ENCODE measurements around the gene SLC25A12.
"Not testable (repeated sequence)": the region's sequence is repeated elsewhere in the genome, so short reads cannot be mapped to it uniquely, and the experiment has no call there.

SLC25A12 gene, protein sequence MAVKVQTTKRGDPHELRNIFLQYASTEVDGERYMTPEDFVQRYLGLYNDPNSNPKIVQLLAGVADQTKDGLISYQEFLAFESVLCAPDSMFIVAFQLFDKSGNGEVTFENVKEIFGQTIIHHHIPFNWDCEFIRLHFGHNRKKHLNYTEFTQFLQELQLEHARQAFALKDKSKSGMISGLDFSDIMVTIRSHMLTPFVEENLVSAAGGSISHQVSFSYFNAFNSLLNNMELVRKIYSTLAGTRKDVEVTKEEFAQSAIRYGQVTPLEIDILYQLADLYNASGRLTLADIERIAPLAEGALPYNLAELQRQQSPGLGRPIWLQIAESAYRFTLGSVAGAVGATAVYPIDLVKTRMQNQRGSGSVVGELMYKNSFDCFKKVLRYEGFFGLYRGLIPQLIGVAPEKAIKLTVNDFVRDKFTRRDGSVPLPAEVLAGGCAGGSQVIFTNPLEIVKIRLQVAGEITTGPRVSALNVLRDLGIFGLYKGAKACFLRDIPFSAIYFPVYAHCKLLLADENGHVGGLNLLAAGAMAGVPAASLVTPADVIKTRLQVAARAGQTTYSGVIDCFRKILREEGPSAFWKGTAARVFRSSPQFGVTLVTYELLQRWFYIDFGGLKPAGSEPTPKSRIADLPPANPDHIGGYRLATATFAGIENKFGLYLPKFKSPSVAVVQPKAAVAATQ

DNA sequence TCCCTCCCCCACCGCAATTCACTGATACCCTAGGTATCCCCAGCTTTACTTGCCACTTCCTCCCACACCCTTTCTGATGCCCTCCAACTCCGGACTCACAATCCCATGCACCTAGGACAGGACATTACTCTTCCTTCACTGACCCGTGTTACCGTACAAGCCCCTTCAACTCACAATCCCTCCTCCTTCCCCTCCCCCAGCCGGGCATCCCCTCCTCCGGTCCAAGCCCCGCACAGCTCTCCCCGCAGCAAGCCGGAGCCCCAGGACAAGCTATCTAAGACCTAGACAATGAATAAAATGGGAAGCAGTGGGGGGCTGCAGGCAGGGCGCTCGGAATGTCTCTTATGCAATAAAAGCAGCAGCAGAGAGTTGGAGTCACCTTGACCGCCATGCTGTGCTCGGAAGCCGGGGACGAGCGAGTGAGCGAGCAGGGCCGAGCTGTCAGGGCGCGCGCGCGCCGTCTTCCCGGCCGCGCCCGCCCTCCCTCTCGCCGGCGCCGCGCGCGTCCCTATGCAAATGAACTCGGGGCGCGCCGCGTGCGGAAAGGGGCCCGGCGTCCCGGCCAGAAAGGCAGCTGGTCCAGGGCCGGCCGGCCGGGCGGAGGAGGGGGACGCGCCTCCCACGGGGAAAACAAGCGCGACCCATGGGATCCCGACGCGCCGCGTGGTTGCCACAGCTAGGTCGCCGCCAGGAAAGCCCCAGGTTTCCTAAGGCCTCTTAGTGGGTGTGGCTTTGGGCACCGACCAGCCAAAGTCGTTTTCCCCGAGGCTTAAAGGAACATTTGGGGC lies at the start of gene SLC25A12:
SLC25A12 (minus strand) TSS at position 421 of the 788 bp plus-strand sequence; CDS start at position 391, 30 bp downstream.
- DNase-seq: peak; percentile 74 to 80

DNA sequence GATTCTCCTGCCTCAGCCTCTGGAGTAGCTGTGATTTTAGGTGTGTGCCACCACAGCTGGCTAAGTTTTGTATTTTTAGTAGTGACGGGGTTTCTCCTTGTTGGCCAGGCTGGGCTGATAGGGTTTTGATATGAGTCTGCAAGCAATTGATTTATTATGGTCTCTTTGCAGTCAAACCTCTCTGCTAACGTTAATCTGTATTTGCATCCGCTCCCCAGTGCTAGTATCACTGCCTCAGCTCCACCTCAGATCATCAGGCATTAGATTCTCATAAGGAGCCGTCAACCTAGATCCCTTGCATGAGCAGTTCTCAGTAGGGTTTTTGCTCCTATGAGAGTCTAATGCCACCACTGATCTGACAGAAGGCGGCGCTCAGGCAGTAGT lies 47.3 kb upstream of the SLC25A12 start:
- no peak for DNase-seq

DNA sequence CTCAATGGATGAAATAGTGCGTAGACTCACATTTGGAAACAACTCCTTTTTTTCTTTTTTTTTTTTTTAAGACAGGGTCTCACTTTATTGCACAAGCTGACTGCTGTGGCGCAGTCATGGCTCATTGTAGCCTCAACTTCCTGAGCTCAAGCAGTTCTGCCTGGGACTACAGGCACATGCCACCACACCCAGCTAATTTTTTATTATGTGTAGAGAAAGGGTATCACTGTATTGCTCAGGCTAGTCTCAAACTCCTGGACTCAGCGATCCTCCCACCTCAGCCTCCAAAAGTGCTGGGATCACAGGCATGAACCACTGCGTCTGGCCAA lies 45.7 kb upstream of the SLC25A12 start:
- DNase-seq: no peak

DNA sequence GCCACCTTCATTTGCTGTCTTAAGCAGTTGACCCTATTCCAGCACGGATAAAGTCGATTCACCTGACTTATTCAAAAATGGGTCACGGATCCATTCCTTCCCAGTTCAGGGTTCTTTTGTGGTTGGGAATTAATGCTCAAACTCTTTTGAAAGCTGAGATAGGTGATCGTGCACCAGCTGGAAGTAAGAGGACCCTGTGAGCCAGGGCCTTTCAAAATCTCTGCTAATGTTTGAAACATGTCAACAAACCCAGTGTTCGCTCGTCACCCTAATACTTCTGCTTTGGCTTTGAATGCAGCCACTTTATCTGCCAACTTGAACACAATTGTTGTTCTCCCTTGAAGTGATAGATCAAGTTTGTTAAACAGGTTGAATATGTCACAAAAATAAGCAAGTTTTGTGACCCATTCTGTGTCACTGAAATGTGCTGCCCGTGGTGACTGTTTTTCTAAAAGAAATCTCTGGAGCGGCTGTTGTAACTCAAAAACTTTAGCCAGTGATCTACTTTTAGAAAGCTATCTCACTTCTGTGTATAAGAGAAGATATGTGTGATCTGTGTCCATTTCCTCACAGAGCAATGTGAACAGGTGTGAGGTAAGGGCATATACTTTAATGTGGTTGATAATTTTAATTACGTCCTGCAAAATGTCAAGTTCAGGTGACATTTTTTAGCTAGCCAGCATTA lies 45.2 kb upstream of the SLC25A12 start:
- DNase-seq: no peak

DNA sequence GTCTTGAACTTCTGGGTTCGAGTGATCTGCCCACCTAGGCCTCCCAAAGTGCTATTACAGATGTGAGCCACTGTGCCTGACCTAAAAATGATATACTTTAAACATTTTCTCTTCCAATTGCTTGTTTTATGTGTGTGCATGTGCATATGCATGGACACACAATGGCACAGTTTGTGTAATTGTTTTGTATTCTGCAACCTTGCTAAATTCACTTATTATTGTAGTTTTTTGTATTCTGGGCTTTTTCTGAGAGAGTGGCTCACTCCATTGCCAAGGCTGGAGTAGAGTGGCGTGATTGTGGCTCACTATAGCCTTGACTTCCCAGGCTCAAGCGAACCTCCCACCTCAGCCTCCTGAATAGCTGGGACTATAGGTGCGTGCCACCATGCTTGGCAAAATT lies 36.3 kb upstream of the SLC25A12 start:
- no peak for DNase-seq

DNA sequence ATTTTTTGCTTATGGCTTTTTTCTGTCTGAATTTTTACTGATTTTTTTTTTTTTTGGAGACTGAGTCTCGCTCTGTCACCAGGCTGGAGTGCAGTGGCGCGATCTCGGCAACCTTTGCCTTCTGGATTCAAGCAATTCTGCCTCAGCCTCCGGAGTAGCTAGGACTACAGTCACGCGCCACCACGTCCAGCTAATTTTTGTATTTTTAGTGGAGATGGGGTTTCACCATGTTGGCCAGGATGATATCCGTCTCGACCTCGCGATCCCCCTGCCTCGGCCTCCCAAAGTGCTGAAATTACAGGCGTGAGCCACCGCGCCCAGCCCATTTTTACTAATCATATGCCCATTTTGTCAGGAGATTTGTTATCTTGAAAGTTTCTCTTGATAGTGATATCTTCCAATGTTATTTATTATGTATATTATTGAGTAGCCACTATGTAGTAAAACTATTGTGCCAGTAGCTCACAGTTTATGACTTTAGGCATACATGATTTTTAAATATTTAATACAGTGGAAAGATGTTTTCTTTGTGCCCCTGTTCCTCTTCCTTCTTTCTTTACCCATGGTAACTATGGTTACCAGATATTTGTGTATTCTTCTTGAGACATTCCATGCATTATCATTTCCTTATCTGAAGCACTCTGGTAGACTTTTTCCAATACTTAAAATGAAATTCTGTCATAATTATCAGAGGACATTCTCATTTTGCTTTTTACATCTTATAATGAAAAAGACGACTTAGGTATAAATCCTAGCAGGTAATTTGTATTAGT lies 30.3 kb upstream of the SLC25A12 start:
- no peak for DNase-seq

DNA sequence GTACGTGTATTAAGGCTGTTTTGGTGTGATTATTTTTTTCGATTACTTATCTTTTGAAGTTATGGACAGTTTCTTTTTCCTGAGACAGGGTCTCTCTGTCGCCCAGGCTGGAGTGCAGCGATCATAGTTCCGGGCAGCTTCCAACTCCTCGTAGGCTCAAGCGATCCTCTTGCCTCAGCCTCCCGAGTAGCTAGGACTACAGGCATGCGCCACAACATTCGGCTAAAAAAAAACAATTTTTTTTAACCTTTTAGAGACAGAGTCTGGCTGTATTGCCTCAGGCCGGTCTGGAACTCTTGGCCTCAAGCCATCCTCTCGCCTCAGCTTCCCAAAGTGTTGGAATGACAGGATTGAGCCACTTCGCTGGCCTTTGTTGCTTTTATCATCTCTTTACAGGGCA lies 29.2 kb upstream of the SLC25A12 start:
- DNase-seq: no peak

DNA sequence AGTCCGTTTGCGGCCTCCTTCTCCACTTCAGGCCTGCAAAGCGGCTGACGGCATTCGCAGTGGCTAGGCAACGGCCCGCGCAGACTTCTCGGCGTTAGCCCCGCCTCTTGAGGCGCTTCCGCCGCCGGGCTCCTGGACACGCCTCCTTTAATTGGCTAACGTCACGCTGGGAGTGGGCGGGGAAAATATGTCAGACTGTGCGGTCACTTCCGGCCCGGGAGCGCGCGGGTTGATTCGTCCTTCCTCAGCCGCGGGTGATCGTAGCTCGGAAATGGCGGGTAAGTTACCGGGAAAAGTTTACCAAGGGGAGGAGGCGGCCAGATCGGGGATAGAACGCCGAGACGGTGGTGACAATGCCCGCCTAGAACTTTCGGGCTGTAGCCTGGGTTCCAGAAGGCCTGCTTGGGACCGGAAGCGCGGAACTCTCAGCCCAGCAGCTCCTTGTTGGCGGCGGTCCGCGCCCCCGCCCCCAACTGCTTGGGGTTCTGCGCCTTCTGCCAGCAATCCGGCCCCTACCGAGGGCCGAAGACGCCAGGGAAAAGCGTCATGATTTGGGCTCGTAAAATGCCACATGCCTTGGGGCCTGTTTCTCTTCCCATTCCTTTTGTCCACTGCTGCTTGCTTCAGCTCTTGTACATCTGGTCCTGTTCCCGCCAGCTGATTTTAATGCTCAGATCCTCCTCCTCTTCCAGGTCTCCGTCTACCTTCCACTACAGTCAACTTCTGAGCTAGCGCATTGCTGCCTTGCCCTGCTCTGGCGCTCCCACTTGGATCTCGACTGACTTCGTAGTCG lies 28.4 kb upstream of the SLC25A12 start, which contains the start of gene HAT1:
HAT1 (plus strand) TSS at position 232 of the 793 bp plus-strand sequence; CDS start at position 272, 40 bp downstream.
- DNase-seq: peak; percentile 98 to 99

DNA sequence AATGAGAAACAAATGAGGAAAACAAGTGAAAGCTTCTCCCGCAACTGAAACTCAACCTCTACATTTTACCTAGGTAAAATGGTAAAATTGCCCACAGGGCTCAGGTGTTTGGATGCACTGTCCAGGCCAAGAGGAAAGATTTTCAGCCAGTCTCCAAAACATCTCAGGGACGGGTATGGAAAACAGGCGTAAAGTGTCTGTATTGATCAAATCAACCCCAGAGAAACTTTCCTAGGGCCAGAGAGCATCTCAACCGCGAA lies 27.9 kb upstream of the SLC25A12 start:
- no peak for DNase-seq

DNA sequence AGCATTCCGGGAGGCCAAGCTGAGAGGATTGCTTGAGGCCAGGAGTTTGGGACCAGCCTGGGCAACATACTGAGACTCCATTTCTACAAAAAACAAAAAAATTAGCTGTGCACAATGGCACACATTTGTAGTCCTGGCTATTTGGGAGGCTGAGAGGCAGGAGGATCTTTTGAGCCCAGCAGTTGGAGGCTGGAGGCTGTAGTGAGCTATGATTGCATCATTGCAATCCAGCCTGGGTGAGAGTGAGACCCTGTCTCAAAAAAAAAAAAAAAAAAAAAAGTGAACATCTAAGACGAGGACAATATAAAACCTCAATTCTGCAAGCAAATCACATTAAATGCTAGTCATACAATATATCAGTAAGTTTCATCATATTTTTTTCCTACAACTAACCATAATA lies 25.4 kb upstream of the SLC25A12 start:
- DNase-seq: no peak

DNA sequence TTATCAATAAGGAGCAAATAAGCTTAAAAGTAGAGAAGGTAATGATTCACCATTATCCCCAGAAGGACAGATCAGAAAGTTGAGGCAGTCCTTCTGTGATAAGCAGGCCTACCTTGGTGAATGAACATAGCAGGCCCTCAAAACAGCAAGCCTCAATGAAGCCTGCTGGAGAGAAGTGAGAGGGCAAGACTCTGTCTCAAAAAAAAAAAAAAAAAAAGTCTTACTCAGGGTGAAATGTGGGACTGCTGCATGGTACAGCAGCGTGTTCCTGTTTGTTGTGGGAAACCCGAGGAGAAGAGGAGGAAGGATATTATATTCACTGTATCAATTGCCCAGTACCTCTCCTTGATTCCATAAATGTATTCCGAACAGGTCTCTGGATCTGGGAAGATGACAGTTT lies 19.5 kb upstream of the SLC25A12 start:
- DNase-seq: no peak

DNA sequence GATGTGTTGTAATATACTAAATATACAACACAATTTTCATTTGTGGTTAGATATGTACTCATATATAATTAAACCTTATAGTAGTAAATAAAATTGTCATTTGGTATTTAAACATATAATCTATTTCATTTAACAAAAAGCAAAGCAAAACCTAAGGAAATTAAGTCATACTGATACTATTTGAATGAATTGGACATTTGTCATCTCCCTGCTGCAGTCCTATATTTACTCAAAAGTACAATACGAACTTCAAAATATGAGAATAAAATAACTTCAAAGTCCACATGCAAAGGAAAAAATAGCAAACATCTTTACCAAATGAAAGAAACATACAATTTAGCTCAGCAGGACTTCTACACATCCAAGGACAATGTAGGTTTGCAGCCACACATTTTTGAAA lies 16.4 kb upstream of the SLC25A12 start:
- no peak for DNase-seq

DNA sequence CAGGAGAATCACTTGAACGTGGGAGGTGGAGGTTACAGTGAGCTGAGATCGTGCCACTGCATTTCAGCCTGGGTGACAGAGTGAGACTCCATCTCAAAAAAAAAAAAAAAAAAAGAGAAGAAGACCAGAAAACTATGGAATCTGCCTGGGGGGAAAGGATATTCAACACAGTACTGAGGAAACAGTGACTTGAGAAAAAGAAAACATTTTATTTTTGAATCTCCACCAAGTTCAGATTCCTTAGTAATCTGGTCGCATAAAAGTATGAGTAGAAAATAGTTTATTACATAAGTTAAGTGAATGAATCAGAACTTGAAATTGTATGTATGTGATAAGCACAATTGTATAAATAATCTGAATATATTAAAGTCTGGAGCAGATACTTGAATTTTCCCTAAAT lies 15.2 kb upstream of the SLC25A12 start:
- no peak for DNase-seq

DNA sequence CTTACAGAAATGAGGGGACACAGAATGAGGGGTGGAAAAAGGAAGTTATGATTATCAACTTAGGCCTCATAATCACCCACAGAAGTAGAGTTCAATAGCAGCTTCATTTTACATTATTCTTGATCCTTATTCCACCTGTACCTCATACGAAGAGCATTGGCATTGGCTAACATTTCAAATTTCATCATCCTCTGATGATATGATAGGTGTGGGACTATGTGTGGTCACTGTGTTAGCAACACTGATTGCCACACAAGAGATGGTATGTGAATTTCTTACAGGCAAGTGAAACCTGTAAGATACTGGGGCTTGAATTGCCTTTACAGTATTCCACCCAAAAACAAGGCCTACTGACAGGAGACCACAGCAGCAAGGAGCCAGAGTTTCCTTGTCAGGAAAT lies 14.2 kb upstream of the SLC25A12 start:
- no peak for DNase-seq

DNA sequence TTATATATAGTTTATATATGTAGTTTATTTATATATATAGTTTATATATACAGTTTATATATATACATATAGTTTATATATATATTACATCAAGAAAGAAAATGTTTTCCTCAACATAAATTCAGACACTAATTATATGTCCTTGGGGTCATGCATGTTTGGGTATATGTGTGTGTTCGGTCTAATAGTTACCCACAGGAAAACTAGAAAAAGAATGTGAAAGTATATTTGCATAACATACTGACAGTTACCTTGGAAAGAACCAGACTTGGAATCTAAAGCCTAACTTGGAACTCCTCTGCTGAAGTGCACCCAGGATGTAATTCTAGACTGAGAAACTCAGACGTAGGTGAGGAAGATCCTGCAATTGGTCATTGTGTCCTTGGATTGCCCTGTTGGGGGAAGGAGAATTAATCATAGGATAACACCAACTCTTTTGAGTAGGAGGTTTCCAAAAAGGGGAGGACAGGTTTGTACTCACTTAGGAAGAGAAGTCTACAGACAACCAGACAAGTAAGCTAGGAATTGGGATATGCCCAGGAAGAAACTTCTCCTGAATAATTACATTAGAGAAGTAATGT lies 8.9 kb upstream of the SLC25A12 start:
- DNase-seq: no peak

DNA sequence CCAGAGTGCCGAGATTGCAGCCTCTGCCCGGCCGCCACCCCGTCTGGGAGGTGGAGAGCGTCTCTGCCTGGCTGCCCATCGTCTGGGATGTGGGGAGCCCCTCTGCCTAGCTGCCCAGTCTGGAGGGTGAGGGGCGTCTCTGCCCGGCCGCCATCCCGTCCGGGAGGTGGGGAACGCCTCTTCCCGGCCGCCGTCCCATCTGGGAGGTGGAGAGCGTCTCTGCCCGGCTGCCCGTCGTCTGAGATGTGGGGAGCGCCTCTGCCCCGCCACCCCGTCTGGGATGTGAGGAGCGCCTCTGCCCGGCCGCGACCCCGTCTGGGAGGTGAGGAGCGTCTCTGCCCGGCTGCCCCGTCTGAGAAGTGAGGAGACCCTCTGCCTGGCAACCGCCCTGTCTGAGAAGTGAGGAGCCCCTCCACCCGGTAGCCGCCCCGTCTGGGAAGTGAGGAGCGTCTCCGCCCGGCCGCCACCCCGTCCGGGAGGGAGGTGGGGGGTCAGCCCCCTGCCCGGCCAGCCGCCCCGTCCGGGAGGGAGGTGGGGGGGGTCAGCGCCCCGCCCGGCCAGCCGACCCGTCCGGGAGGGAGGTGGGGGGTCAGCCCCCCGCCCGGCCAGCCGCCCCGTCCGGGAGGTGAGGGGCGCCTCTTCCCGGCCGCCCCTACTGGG lies 5.7 kb upstream of the SLC25A12 start:
- not testable (repeated sequence) for DNase-seq

DNA sequence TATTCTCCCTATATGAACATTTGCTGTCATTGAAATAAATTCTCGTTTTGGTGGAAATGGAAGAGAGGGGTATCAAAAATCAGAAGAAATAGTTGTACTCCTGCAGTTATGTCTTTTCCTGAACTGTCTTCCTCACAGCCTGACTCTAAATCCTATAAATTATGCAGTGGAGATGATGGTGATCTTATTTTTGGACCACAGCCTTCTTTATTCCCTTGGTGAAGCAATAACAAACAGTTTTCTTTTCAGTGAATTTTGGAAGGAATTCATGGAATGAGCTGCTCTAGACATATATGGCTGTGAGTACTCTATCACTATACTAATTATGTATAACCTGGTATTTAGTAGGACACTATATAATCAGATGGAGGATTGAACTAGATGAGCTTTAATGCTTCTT lies 1.7 kb upstream of the SLC25A12 start:
- DNase-seq: no peak

DNA sequence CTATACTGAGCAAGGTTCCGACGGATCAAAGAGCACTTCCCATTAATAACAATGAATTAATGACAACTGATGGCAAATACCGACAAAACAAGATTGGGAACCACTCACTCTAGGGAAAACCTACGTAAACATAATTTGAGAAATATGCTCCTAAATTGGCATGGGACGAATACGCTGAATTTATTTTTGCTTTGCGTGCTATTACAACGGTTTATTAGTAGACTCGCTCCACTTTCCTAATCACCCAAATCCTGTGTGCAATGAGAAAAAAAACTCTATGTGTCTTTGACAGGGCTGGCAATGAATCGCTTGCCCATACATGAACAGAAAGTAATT lies 536 bp upstream of the SLC25A12 start:
- no peak for DNase-seq

DNA sequence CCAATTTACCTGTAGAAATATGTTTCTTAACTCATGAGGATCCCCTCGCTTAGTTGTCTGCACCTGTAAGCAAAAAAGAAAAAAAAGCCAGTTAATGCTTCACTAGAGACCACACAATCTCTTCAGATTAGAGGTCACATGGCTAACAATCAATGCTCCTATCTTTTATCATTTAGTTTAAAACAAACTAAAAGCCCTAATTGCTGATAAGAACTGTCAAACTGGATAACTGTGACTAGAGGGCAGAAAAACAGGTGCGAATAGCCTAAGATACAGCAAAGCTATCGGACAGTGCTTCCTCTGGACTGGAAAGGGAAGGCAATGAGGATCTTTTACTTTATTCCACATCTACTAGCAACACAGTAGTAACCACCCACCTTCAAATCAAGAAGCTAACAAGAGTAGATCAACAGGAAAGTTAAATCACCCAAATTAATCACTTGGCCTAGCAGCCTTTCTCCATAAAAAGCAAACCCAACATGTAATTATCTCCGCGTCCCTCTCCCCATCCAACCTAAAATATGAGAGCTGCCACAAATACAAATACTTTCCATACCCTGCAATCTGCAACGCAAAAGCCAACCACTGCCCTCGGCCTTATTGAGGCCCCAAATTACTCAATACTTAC lies 734 bp downstream of the SLC25A12 start:
- no peak for DNase-seq

DNA sequence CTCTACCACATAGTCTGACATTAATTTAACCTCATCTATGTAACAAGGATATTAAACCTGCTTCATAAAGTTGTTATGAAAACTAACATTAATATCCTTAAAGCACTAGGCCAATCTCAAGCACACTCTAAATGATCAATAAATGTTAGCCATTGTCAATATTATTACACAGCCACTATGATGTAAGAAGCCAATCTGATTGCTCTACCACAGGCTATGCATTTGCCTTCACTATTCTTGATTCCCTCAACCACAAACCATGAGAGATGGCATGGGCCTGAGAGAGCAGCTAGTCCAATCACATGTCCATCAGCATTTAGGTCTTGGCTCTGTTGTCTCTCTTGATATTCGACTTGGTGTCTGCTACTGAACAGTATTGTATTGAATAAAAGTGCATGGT lies 4.2 kb downstream of the SLC25A12 start:
- DNase-seq: no peak
